GM04504 (cell line): ENCODE results near the gene SIRPG.
"Not testable (repeated sequence)": the region's sequence is repeated elsewhere in the genome, so short reads cannot be mapped to it uniquely, and the experiment has no call there.

Source experiments
- DNase-seq: peaks from one replicate; pipeline ENCODE4 v3.0.0-alpha.2; 2012; ENCODE audit warnings: low read depth

SIRPG gene

GRCh38 chr20:1635291-1635979, 22.1 kb downstream of the SIRPG start:
- DNase-seq = no peak

DNA sequence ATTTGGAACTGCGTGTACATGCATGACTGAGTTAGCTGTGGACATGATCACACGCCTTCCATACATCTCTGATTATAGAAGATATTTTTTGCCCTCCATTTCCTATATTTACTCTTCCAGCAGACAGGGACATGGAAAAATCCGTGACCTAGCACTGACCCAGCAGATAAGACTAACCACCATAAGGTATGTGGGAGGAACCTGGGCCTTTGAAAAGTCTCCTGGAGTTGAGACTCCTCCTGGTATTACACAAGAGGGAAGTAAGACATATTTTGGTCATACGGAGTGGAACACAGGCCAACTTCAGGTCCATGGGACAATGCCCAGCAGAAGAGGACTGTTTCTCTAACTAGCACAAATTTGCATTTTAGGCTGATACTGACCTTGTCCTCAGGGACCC, 24.0 kb downstream of the SIRPG start:
- DNase-seq = no peak

DNA sequence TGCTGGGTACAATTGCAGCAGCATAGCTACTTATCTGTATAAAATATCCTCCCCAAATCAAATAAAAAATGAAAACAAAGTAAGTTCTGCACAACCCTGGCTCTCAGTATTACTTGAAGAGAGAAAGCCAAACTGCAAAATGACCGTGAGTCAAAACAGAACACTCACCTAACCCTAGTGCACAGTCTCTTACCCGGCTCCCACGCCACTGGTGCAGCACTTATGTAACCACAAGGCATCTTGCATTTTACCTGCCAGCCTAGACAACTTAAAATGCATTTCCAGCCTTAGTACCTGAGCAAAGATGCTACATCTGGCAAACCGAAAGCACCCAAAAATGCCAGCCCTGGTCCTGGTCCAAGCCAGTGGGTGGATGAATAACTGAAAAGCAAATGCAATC, 25.4 kb downstream of the SIRPG start:
- DNase-seq = no peak

DNA sequence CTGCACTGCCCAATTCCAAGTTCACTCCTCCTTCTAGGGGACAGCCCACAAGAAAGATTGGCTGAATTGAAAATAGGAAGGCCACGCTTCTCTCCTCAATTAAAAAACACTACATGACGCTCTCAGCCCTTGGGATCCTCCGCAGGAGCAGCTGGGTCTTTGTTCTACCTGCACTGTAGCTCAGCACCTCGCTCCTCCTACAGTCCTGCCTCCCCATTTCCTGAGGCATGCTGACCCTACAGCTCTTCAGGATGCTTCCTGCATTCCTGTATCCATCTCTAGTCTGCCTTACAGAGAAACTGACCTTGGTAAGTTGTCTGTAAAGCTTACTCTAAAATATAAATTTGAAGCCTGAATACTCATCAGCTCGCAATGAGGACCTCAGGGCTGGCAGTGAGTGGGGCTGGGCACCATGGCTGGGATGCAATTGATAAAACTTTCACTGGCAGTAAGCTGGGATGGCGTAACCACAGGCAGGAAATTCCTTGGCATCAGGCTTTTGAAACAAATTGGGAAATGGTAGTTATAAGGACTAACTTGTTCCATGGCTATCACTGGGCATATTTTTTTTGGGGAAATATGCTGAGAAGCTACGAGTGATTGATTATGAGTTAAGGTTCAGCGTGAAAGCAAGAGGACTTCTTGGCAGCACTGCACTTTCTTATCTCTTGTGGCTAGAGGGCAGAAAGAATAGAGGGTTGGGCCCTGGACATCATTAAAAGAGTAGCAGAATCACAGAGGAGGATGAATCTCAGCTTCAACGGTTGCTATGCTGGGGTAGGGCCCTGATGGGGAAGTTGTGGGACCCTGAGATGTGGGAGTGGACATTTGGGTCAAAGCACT, 26.0 kb downstream of the SIRPG start:
- no peak for DNase-seq

DNA sequence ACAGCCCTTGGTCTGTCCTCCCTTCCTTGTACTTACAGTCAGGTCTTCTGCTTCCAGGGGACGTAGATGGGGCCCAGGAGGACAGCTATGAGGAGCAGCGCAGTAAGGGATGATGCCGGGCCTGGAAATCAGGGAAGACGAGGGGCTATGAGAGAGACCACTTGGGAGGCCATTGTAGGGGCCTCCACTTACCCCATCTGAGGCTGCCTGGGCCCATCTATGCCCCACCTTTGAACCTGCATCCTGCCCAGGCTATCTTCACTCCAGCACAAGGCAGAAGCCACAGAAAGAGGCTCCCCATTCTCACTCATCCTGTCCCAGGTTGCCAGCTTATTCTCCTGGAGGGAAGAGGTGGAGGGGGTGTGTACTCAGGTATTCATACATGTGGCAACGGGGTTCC, 27.4 kb downstream of the SIRPG start:
- no peak for DNase-seq

- DNase-seq = no peak
These were observed 28.3 kb downstream of the SIRPG start for GRCh38 chr20:1629321-1629720.

DNA sequence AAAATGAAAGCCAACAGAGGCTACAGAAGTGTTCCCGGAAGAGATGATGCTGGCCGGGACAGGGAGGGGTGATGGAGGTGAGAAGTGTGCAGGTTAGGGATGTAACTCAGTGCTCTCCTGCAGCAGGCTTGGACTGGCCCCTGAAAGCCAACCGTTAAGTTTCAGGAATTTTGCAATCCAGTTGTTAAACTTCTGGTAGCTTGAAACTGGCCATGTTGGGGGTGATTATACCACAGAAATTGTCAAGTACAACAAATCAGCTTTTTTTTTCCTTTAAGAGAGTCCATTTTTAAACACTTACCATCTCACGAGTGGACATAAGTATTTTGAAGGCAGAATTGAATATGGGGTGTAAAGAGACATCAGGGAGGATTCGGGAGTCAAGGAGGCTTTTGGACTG, 29.0 kb downstream of the SIRPG start:
- no peak for DNase-seq

GRCh38 chr20:1627200-1627550, 30.4 kb downstream of the SIRPG start:
- DNase-seq = no peak

DNA sequence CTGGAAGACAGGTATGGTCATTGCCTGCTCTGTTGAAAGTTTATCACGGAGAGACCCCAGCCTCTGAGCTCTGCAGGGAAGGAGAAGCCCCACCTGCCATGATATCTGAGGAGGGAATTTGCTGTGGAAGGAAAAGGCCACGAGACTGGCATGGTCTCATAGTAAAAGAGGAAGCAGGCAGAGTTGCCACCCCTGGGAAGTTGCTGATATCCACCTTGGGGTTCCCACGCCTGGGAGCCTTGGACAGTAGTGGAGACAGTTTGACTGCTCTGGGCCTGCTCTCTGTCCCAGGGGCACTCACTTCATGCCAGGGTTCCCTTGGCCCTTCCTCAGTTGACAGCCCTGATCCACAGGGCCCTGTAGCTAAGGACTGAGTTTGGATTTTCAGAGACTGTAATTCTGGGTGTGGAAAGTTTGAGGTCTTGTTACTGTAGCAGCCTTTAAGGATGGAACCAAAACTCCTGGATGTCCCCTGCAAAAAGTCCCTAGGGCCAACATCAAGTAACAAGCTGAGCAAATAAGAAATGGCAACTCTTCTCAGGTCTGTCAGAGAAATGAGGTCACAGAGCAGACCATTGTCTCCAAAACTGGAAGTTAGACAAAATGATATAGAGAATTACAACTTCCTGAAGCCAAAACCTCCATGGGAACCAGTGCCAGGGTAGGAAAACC, 30.9 kb downstream of the SIRPG start:
- DNase-seq = no peak

- DNase-seq = no peak
These were observed 32.4 kb downstream of the SIRPG start for GRCh38 chr20:1625083-1625690.

- no peak for DNase-seq
These were observed 33.9 kb downstream of the SIRPG start for GRCh38 chr20:1623501-1624205.

GRCh38 chr20:1622450-1622849, 35.1 kb downstream of the SIRPG start:
- no peak for DNase-seq

DNA sequence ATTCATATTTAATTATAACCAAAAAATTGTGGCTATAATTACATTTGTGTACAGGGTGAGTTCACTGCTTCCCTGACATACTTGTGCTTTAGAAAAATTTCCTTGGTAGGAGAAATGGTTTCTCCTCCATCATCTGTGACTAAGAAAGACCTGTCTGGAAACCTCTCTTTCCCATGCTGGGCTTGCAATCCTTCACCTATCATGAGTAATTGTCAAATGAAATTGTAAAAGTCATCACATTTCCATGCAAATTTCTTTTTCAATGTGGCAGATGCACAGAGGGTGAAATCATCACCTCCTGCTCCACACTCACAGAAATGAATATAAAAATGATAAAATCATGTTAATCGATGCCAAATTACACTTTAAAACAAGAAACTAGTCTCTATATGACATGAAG, 36.3 kb downstream of the SIRPG start:
- DNase-seq = no peak

GRCh38 chr20:1619861-1620444, 37.6 kb downstream of the SIRPG start, which contains the start of gene SIRPB1:
Gene SIRPB1, minus strand, starts transcription at chr20:1620009. Its CDS starts 65 bp downstream, at chr20:1619944.
- no peak for DNase-seq

DNA sequence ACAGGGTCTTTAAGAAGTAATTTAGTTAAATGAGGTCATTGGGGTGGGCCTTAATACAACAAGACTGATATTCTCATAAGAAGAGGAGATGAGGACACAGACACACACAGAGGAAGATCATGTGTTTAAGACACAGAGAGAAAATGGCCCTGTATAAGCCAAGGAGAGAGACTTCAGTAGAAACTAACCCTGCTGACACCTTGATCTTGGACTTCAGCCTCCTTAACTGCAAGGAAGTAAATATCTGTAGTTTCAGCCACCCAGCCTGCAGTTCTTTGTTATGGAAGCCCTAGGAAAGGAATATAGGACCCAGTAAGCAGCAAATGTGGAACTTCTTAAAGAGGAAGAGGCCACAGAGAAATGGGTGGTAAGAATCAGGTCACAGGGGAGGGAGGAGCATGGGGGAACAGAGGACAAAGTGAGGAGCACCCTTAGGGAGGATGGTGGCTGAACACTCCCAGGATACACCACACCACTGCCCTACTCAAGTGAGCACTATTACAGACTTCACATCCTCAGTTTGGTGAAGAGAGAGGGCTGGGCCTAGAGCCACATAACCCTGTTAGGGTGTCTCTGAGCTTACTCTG, 38.5 kb downstream of the SIRPG start:
- DNase-seq = no peak

GRCh38 chr20:1618479-1618878, 39.1 kb downstream of the SIRPG start:
- DNase-seq = no peak

- DNase-seq = no peak
These were observed 40.6 kb downstream of the SIRPG start for GRCh38 chr20:1616858-1617434.

- not testable (repeated sequence) for DNase-seq
These were observed 47.2 kb downstream of the SIRPG start for GRCh38 chr20:1610404-1610803.

GRCh38 chr20:1608678-1609347, 48.8 kb downstream of the SIRPG start:
- not testable (repeated sequence) for DNase-seq

GRCh38 chr20:1600736-1601135, 56.8 kb downstream of the SIRPG start:
- no peak for DNase-seq
